Stomach (tissue), 4 donors: Measurements from ENCODE around the gene IL21R.

Experiments used
- CTCF ChIP-seq, 7 experiments: fragments of 450-650 bp in 4 of 7; fragments of 200-600 bp in 3 of 7; sonication (generic) in 3 of 7; IDR thresholded peaks; one replicate each; pipeline ENCODE4 v1.5.1; 2016 to 2019; ENCODE audit warnings: antibody characterized with exemption in 7 of 7, control low read depth in 2 of 7, mild to moderate bottlenecking in 1 of 7
- POLR2A ChIP-seq, 4 donors: fragments of 450-650 bp; IDR thresholded peaks; one replicate each; pipeline ENCODE4 v1.6.1; 2016; ENCODE audit warnings: antibody characterized with exemption in 4 of 4, control low read depth in 2 of 4, mild to moderate bottlenecking in 1 of 4, moderate library complexity in 1 of 4
- POLR2AphosphoS5 ChIP-seq, 3 donors: sonication (generic); formaldehyde crosslinking; IDR thresholded peaks; one replicate each; pipeline ENCODE4 v1.6.1; 2016; ENCODE audit warnings: antibody characterized with exemption in 3 of 3

GRCh38 chr16:27364493-27365141, 37.4 kb upstream of the IL21R start:
- no peak for TF ChIP-seq CTCF (IDR thresholded peaks at IDR 0.05)
- TF ChIP-seq POLR2AphosphoS5 (IDR thresholded peaks at IDR 0.05): peak in 1 of 3 donors; percentile 59
- no peak for TF ChIP-seq POLR2A (IDR thresholded peaks at IDR 0.05)
